NCI-H146 treated with DMSO at 0.1 percent for 48 hours (cell line): ENCODE data around the gene RPS19.
"Not testable (repeated sequence)": the region's sequence is repeated elsewhere in the genome, so short reads cannot be mapped to it uniquely, and the experiment has no call there.

Source experiments
- DNase-seq: peaks from one replicate; lab custom pipeline; 2025; ENCODE audit not compliant: unreplicated experiment; lab: John Stamatoyannopoulos, UW

Gene RPS19

DNA sequence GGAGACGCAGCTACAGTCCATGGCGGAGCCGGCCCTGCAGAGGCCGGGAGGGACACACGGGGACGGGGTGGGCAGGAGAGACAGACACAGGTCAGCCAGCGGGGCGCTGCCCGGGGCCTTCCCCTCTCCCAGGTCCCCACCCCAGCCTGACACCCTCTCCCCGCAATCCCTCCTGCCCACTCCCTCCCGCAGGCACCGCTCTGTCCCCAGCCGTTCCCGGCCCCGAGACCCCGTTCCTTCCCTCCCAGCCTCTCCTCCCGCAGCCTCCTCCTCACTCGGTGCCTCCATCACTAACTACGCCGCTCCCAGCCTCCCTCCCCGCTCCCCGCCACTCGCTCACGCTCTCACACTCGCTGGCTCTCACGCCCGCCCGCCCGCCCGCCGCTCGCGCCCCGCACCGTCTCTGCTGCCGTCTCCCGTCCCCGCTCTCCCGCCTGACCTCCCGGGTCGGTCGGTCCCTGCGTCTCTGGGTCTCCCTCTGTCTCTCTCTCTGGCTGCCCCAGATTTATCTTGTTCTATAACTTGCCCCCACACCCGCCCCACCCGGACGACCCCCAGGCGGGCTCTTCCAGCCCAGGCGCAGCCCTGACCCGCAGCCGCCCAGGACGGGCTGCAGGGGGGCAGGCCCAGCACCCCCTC lies 53.0 kb downstream of the RPS19 start:
- DNase-seq, result no peak

DNA sequence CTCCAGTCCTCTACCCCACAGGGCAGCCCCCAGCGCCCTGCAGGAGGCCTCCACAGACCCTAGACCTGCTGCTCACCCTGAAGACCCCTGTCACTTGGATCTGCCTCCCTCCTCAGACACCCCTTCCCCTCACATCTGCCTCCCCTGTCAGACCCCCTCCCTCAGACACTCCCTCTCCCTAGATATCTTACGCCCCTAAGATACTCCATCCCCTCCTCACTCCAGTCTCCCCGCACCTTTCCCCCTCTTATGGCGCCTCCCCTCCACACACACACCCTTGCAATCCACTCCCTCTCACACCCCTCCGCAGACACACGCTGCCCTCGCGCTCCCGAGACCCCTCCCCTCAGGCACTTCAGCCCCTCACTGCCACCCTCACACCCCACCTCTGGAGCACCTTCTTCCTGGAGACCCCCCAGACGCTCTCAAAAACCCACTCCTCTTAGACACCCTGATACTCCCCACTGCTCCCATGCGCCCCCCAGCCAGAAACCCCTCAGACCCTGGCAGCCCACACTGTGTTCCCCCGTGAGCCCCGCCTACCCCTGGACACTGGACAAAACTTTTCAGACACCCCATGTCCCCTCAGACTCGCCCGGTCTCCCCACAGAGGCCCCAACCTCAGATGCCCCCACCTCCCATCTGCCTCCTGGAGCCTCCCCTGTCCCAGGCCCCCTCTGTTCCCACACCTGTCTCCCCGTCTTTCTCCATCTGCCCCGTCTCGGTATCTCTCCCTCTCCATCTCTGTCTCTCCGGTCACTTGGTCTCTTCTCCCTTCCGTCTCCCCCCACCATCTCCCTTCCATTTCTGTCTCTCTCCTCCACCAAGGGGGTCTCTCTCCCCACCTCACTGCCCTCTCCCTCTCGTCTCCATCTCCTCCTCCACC lies 53.7 kb downstream of the RPS19 start:
- no peak for DNase-seq

DNA sequence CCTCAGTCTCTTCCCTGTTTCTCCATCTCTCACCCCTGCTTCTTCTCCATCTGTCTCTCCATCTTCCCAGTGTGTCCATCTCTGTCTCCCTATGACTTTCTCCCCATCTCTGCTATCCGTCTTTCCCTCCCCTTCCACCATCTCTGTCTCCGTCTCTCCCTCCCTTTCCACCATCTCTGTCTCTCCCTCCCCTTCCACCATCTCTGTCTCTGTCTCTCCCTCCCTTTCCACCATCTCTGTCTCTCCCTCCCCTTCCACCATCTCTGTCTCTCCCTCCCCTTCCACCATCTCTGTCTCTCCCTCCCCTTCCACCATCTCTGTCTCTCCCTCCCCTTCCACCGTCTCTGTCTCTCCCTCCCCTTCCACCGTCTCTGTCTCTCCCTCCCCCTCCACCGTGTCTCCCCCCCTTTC lies 54.4 kb downstream of the RPS19 start:
- not testable (repeated sequence) for DNase-seq

DNA sequence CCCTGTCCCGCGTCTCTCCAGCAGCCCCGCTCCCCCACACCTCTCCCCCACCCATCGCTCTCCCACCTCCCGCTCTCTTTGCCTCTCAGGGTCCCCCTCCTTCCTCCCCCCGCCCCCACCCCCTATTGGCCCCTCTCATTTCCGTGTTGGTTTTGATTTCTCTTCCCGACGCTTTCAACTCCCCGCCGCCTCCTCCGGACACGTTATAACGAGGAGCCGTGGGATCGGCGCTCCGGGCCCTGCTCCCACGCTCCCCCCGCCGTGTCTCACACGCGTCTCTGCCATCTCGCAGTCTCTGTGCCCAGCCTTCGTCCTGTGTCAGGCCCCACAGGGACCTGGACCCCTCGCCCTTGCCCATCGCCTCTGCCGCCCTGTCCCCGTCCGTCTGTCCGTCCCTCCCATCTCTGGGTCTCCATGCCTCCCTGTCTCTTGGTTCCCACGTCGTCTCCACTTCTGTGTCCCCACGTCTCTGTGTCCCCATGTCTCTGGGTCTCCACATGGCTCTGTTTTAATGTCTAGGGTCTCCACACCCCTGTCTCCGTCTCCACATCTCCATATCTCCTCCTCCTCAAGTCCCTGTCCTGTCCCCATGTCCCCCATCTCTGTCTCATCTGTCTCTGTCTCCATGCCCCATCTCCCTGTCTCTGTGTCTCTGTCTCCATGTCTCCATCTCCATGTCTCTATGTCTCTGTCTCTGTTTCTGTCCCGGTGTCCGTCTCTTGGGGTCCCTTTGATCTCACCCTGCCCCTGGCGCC lies 55.1 kb downstream of the RPS19 start:
- DNase-seq, result no peak

DNA sequence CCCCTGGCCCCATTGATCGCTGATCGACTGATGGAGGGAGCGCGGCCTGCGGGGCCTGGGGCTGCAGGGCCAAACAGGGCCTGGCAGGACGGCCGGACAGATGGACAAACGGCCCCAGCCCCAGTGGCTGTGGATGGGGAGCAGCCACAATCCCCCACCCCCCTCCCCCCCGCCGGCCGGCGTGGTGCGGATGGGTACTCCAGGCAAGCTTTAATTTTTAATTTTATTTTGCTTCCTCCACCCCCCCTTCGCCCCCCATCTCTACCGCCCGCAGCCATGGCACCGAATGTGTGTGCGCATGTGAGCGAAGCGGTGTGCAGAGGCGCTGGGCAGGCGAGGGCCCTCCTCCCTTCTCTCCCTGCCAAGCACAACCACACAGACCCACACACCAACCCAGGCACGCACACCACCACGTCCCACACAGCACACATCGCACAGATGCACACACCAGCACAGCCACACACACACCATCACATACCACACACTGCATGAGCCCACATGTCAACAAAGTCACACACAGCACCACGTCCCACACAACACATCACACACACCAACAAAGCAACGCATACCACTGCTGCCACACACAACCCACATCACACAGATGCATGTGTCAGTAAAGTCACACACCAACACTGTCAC lies 55.8 kb downstream of the RPS19 start:
- DNase-seq, result no peak

DNA sequence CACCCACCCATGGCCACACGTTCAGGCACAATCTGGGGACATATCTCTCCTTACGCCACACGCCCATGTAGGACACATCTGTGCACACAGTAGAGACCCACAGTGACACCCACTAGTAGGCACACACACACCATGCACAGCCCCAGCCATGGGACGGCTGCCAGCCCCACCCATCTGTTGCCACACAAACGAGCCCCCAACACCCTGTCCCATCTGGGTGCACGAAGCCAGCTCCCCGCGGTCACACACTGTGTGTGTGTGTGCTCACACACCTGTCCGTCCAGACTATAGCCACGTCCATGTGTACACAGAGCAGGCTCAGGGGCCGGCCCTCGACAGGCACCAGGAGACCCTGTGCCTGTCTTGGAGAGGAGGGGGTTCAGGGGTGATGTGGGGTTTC lies 57.6 kb downstream of the RPS19 start:
- DNase-seq, result no peak

DNA sequence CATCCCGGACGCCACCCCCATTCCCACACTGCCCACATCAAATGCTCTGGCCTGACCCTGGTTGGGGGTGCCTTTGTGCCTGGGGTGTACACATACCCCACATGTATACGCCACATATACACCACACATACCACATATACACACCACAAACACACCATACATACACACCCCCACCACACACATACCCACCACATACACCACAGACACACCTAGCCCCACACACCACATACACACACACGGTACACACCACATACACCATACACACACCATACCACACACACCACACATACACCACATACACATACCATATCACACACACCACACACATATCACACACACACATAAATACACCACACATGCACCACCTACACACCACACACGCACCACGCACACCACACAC lies 58.0 kb downstream of the RPS19 start:
- no peak for DNase-seq

DNA sequence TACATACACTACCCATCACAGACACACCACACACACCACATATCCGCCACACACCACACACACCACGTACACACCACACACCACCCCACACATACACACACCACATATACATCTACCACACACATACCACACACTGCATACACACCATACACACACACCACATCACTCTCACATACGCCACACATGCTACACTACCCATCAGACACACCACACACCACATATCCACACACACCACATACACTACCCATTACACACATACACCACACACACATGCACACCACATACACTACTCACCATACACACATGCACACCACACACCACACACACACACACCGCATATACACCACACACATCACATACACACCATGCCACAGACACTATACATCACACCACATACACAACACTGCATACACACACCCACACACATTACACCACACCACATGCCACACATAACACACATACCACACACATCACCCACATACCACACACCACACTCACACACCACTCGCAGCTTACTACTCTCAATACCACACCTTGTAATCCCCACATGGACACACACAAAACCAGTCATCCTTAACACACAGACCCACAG lies 58.7 kb downstream of the RPS19 start:
- DNase-seq, result no peak

DNA sequence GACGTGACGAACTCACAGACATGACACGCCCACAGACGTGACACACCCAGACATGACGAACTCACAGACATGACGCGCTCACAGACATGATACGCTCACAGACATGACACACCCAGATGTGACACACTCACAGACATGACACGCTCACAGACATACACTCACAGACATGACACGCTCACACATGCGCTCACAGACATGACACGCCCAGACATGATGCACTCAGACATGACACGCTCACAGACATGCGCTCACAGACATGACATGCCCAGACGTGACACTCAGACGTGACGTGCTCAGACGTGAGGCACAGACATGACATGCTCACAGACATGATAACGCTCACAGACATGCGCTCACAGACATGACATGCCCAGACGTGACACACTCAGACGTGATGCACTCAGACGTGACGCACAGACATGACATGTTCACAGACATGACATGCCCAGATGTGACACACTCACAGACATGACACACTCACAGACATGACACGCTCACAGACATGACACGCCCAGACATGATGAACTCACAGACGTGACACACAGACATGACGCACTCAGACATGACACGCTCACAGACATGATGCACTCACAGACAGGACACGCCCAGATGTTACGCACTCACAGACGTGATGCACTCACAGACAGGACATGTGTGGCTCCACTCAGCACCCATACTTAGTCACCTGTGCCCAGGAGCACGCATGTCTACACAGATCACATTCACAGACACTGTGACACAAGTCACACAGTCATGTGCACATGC lies 60.1 kb downstream of the RPS19 start:
- DNase-seq, result no peak

DNA sequence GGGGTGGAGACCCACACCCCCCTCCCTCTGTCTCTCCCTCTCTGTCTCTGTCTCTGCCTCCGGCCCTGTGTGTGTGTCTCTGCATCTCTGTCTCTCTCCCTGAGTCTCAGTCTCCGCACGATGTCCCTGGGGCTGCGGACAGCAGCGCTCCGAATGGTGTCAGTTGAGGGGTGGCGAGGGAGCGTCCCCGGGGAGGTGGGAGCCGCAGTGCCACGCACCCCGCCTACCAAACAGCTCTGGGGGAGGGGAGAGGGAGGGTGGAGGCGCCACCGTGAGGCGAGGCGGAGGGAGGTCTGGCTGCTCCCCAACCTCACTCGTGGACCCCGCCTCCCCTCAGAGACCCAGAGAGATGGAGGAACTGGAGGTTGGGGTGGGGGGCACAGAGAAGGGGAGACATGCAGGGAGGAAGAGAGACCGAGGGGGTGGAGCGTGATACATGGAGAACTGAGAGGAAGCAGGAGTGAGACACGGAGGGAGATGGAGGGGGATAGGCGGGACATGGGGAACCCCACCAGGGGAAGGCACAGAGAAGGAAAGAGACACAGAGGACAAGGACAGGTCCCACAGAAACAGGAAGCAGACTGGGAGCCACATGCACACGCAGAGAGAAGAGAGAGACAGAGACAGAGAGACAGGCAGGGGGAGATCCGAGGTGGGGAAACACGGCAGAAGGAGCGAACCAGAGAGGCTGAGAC lies 61.0 kb downstream of the RPS19 start:
- DNase-seq, result no peak

DNA sequence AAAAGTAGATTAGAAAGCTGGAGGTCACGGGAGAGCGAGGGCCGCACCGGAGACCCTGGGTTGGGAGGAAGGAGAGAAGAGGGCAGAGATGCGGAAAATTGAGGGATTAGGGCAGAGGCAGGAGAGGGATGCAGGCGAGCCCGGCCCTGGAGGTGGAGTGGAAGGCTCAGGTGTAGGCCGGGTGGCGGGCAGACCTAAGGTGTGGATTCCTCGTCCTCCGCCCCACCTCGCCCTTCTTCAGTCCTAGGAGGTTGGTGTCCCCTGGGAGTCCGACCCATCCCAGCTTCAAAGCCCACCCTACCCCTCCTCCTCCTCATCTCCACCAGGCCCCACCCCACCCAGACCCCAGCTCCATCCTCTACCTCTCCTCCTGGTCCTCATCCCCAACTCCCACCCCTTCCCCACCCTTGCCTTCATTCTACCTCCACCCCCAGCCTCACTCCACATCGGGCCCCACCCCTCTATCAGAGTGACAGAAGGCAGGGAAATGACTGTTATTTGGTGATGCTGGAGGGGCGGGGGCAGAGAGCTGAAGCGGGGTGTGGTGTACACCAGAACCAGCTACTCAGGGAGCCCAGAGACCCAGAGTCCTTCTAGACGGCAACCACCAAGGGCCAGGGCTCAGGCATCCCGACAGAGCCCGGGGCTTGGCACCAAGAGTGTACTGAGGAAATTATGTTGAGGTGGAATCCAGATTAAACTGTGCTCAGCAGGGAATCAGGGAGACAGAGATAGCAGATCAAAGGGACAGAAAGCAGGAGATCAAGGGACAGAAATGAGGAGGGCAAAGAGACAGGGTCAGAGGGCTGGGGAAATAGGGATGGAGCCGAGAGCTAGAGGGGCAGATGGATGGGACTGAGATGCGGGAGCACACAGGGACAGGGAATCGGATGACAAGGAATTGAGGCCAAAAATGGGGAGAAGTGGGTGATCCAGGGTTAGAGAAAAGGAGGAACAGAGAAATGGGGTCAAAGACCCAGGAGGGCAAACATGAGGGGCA lies 61.8 kb downstream of the RPS19 start:
- DNase-seq, result no peak
